Loucy (cell line): ENCODE measurements around the gene ZNF775.

Experiments used
- H2AFZ ChIP-seq: fragments of 200-600 bp; sonication (generic); 2 replicates; pipeline ENCODE4 v1.6.0; 2016; ENCODE audit warnings: antibody characterized with exemption, mild to moderate bottlenecking, low read length, moderate library complexity
- H3F3A ChIP-seq: fragments of 200-600 bp; 2 replicates; pipeline ENCODE4 v1.6.0; 2016; ENCODE audit warnings: antibody characterized with exemption, low read depth, mild to moderate bottlenecking
- H3K27me3 ChIP-seq: fragments of 200-600 bp; sonication (generic); 2 replicates; pipeline ENCODE4 v1.6.1; 2014; ENCODE audit warnings: low read length, mild to moderate bottlenecking; ENCODE audit not compliant: insufficient read depth, poor library complexity, severe bottlenecking
- H3K36me3 ChIP-seq: fragments of 200-600 bp; sonication (generic); 2 replicates; pipeline ENCODE4 v1.6.1; 2016; ENCODE audit warnings: low read length; ENCODE audit not compliant: insufficient read depth
- H3K4me1 ChIP-seq: fragments of 200-600 bp; sonication (generic); 2 replicates; pipeline ENCODE4 v1.5.1; 2014; ENCODE audit warnings: low read length, mild to moderate bottlenecking; ENCODE audit not compliant: insufficient read depth, poor library complexity, severe bottlenecking
- H3K4me2 ChIP-seq: fragments of 200-600 bp; sonication (generic); 2 replicates; pipeline ENCODE4 v1.6.0; 2014; ENCODE audit warnings: antibody characterized with exemption, low read length, low read depth, mild to moderate bottlenecking; ENCODE audit not compliant: poor library complexity, severe bottlenecking
- H3K4me3 ChIP-seq: fragments of 200-600 bp; sonication (generic); 2 replicates; pipeline ENCODE4 v1.5.1; 2014; ENCODE audit warnings: low read length, mild to moderate bottlenecking, mixed read lengths; ENCODE audit not compliant: poor library complexity, severe bottlenecking
- H3K79me2 ChIP-seq: fragments of 200-600 bp; sonication (generic); 2 replicates; pipeline ENCODE4 v1.6.1; 2014; ENCODE audit warnings: low read length; ENCODE audit not compliant: insufficient read depth
- H3K9ac ChIP-seq: fragments of 200-600 bp; sonication (generic); 2 replicates; pipeline ENCODE4 v1.6.0; 2014; ENCODE audit warnings: mild to moderate bottlenecking, low read depth, low read length, moderate library complexity; ENCODE audit not compliant: poor library complexity, severe bottlenecking
- H3K9me2 ChIP-seq: fragments of 200-600 bp; sonication (generic); replicated peaks from 2 replicates; pipeline ENCODE4 v1.6.1; 2016; ENCODE audit warnings: low read depth, low read length, mixed read lengths
- H3K9me3 ChIP-seq: fragments of 200-600 bp; sonication (generic); 2 replicates; pipeline ENCODE4 v1.6.1; 2014; ENCODE audit warnings: mild to moderate bottlenecking, antibody characterized with exemption, low read length, low read depth; ENCODE audit not compliant: insufficient read depth
- H4K20me1 ChIP-seq: fragments of 200-600 bp; sonication (generic); 2 replicates; pipeline ENCODE4 v1.6.0; 2014; ENCODE audit warnings: antibody characterized with exemption, low read length, mild to moderate bottlenecking; ENCODE audit not compliant: insufficient read depth, poor library complexity, severe bottlenecking
- CTCF ChIP-seq: fragments of 200-600 bp; sonication (generic); conservative IDR thresholded peaks from 2 replicates; pipeline ENCODE4 v1.5.1; 2014; ENCODE audit warnings: mild to moderate bottlenecking, antibody characterized with exemption, low read length
- EZH2phosphoT487 ChIP-seq: fragments of 200-600 bp; IDR thresholded peaks from 2 replicates; pipeline ENCODE4 v1.6.1; 2018; ENCODE audit warnings: antibody characterized with exemption, mild to moderate bottlenecking, moderate library complexity, borderline replicate concordance

ZNF775 gene

GRCh38 chr7:150379441-150380379 is 580 bp downstream of the ZNF775 start:
- TF ChIP-seq EZH2phosphoT487 (no peak), CTCF (no peak)
- Histone ChIP-seq H4K20me1 (peaks cover 13% of the 10 kb centered on the region), H3K9me2 (no peaks in the 10 kb centered on the region), H3K9me3 (no peaks in the 10 kb centered on the region), H3K4me1 (peaks cover 65% of the 10 kb centered on the region), H3K79me2 (peaks cover 58% of the 10 kb centered on the region), H3F3A (peaks cover 5% of the 10 kb centered on the region; the same call in 1 of the 2 replicates), H3K4me2 (peak overlapping the region; percentile 96), H3K36me3 (no peaks in the 10 kb centered on the region), H3K27me3 (peaks cover 5% of the 10 kb centered on the region), H3K4me3 (peak overlapping the region; percentile 98), H2AFZ (peak overlapping the region; percentile 73), H3K9ac (peak overlapping the region; percentile 94)

GRCh38 chr7:150380463-150380862 is 1.3 kb downstream of the ZNF775 start:
- peak overlapping the region; percentile 94 for H3K9ac ChIP-seq
- H3K9me2 ChIP-seq, result no peaks in the 10 kb centered on the region
- peaks cover 5% of the 10 kb centered on the region for H3K27me3 ChIP-seq
- no peak overlapping the region for H2AFZ ChIP-seq
- H3K4me1 ChIP-seq, result peaks cover 65% of the 10 kb centered on the region
- peaks cover 5% of the 10 kb centered on the region; the same call in 1 of the 2 replicates for H3F3A ChIP-seq
- peaks cover 62% of the 10 kb centered on the region for H3K79me2 ChIP-seq
- H3K4me2 ChIP-seq, result peak overlapping the region; percentile 96
- peaks cover 13% of the 10 kb centered on the region for H4K20me1 ChIP-seq
- H3K36me3 ChIP-seq, result no peaks in the 10 kb centered on the region
- no peak for TF ChIP-seq EZH2phosphoT487
- TF ChIP-seq CTCF, result no peak
- no peaks in the 10 kb centered on the region for H3K9me3 ChIP-seq
- peak overlapping the region; percentile 98 for H3K4me3 ChIP-seq

GRCh38 chr7:150381096-150381495 is 2.0 kb downstream of the ZNF775 start:
- no peaks in the 10 kb centered on the region for H3K9me3 ChIP-seq
- H3F3A ChIP-seq, result peaks cover 5% of the 10 kb centered on the region; the same call in 1 of the 2 replicates
- peak overlapping the region; percentile 96 for H3K4me2 ChIP-seq
- H3K9me2 ChIP-seq, result no peaks in the 10 kb centered on the region
- H3K79me2 ChIP-seq, result peaks cover 62% of the 10 kb centered on the region
- peaks cover 61% of the 10 kb centered on the region for H3K4me1 ChIP-seq
- H4K20me1 ChIP-seq, result peaks cover 13% of the 10 kb centered on the region
- H3K27me3 ChIP-seq, result peaks cover 5% of the 10 kb centered on the region
- H3K4me3 ChIP-seq, result peak overlapping the region; percentile 98
- H2AFZ ChIP-seq, result no peak overlapping the region
- H3K9ac ChIP-seq, result peak overlapping the region; percentile 94
- TF ChIP-seq EZH2phosphoT487 (no peak), CTCF (no peak)
- no peaks in the 10 kb centered on the region for H3K36me3 ChIP-seq
